Dermis microvascular lymphatic vessel endothelial cell (primary cell): ENCODE measurements around the gene ACVR1. TPM values are rescaled to one million over a fixed set of nuclear protein-coding genes. Genes with fewer than 3 reads are reported as not detected.

Experiments used
- DNase-seq, 2 donors: peaks; one replicate each; pipeline versions ENCODE4 v3.0.0 to v3.0.0-alpha.2; 2010; ENCODE audit warnings: low read depth in 2 of 2
- total RNA-seq: library from RNA; depleted of rRNA; stranded (reverse); fragments of >200 nt; gene quantifications from 2 replicates; pipeline ENCODE4 v1.2.1, GENCODE V29; 2014

Gene ACVR1
- total RNA-seq, 1 donor from 2014 or later: 9.9 TPM

DNA sequence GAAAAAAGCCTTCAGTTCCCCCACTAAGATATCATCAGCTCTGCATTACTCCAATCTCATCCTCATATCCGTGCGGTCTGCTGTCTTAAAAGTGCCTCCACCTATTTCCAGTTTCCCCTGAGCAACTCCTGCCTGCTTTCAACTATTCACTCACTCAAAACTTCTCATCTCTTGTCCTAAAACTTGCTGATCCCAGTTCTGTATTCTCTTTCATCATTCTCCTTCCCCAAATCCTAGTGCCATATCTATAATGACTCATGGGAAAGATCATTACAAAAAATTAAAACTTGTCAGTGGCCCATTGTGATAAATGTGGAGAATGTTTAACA, 20.0 kb downstream of the ACVR1 start:
- DNase-seq: no peak

DNA sequence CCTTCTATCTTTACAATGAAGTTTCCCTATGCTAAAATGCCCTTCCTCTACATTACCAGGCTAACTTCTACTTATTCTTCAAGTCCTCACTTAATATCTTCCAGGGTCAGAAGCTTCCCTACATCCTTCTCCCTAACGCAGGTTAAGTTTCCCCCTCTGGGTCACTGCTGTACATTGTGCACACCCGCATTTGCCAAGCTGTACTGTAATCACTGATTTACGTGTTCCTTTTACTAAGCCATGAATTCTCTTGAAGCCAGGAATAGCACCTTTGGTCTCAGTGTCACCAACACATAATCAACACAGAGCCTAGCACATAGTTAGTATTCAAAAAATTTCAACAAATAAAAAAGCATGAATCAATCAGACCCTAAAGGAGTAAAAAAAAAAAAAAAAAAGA, 22.3 kb downstream of the ACVR1 start:
- no peak for DNase-seq

DNA sequence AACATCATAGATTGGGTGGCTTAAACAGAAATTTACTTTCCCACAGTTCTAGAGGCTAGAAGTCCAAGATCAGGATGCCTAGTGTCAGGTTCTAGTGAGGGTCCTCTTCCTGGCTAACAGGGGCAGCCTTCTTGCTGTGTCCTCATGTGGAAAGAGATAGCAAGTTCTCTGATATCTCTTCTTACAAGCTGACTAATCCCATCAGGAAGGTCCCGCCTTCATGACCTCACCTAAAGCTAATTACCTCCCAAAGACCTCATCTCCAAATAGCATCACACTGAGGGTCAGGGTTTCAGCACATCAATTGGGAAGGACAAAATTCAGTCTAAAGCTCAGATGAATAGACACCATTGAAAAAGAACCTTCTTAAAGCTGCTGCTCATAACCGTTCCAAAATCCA, 22.9 kb downstream of the ACVR1 start:
- DNase-seq: no peak

DNA sequence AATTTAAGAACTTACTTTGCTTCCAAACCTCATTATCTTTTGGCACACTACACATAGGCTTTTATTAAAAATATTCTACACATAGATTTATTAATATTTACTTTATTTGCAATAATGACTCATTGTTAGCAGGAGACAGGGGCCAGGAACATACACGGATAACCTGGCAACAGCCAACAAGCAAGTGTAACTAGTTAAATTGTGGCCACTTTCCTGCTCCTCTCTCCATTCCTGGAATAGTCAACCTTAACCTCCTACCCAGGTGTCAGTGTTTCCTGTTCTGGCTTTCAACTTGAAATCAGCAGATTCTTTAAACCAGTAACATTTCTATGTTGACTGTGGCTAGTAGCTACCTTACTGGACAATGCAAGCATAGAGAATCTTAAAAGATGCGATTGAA, 26.5 kb downstream of the ACVR1 start:
- peak in 1 of 2 donors; percentile 43 for DNase-seq

DNA sequence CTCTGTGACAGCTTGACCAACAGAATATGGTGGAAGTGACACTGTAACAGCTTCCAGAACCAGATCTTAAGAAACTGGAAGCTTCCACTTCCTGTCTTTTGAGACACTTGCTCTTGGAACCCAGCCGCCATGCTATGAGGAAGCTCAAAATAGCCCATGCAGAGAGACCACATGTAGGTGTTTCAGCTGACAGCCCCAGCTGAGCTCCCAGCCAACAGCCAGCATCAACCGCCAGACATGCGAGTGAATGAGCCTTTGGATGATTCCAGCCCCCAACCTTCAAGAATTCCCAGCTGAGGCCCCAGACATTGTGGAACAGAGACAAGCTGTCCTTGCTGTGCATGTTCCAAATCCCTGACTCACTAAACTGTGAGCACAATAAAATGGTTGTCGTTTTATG, 27.9 kb downstream of the ACVR1 start:
- no peak for DNase-seq

DNA sequence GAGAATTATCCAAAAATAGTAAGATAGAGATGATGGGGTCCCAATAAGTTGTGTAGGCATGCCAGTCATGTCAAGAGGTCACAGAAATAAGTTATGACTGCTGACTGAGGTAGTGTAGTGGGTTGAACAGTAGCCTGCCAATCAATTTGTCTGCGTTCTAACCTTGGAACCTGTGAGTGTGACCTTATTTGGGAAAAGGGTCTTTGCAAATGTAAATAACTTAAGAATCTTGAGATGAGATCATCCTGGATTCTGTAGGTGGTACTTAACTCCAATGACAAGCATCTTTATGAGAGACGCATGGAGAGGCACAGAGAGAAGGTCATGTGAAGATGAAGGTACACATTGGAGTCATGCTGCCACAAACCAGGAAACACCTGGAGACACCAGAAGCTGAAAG, 31.0 kb downstream of the ACVR1 start:
- no peak for DNase-seq

DNA sequence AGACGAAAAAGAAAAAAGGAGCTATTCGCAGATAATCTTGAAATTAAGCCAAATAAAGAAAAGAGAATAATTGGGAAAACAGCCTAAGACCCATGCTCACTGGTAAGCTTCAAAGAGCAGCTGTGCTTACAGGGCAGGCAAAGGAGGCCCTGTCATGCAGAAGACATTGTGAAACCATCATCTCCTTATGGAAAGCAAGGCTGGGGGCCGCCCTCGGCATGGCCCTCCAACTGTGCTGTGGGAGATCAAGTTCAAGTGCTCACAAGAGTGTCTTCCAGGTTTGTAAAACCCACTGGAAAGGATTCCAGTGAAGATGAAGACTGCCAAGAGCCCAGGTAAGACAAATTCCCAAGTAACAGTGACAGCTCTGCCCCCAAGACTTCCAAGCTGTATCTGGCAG, 32.2 kb downstream of the ACVR1 start:
- no peak for DNase-seq

DNA sequence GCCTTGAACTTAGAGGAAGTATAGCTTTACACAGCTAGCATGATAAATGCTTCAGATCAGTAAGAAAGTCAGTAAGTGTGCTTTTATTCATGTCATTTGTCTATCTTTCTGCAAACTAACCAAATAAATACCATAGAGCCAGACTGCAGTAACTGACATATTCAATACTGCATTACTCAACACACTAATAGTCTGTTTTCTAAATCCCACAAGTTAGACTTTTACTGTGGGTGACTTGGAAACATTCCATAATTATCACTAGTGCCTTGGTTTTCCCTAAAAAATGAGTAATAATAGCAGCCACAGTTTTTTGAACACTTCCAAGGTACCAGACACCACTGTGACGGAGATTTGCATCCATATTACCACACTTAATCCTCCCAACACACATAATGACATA, 33.0 kb downstream of the ACVR1 start:
- DNase-seq: no peak

DNA sequence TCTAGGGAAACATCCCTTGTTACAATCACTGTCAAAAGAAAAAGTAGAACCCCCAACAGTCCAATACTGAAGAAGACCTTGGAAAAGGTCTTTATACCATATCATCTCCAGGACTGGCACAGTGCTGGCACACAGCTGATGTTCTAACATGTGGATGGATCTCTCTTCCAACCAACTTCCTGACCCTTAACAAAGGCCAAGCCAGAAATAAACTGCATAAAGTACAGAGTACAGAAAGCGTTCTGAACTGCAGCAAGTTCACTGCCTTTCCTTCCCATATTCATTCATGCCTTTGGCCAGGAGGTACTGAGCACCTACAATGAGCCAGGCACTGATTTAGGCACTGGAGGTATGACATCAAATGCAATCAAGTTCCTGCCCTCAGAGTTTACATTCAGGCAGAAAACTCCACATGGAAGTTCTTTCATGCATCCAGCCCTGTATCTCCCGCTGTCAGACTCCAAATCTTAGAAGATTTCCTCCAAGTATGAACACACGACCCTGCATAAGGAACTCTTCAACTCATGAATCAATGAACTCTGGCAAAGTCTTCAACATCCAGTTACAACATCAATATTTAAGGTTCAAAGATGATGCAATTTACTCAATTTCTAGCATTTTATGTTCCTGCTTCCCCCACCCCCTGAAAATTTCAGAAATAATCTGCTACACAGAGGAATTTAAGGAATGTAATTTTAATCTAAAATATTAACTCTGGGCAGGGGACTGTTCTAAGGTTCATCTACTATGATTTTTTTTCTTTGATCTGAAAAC, 33.8 kb downstream of the ACVR1 start:
- no peak for DNase-seq

DNA sequence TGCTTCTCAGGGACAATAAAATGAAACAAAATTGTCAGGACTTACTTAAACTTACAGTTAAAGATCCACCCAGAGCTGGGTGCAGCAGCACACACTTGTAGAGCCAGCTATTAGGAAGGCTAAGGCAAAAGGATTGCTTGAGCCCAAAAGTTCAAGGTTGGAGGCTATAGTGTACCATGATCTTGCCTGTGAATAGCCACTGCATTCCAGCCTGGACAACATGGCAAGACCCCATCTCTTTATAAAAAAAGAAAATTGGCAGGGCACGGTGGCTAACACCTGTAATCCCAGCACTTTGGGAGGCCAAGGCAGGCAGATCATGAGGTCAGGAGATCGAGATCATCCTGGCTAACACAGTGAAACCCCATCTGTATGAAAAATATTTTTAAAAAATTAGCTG, 34.6 kb downstream of the ACVR1 start:
- no peak for DNase-seq

DNA sequence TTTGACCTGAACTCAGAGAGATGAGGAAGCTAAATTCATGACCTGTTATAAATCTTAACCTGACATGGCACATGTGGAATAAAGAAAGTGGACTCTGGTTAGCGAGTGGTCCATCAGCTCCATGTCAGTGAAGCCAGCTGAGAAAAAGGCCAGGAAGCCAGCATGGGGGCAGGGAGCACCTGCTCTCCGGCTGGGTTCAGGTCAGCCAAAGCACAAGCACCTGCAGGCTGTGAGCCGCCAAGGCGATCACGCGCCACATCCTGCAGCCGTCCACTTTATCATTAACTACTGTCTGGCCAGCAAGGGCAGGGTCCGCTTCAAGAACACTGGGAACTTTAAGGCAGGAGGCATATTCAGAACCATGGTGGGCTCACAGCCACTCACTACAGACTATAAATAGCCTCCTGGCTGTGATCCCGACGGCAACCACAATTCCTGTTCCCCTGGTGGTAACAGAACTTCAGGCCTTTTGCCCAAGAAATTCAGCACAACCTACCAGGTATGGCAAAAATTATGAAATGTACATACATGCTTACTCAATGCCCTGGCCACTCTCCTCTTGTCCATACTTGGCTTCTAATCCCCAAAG, 35.5 kb downstream of the ACVR1 start:
- peak in 1 of 2 donors; percentile 50 for DNase-seq

DNA sequence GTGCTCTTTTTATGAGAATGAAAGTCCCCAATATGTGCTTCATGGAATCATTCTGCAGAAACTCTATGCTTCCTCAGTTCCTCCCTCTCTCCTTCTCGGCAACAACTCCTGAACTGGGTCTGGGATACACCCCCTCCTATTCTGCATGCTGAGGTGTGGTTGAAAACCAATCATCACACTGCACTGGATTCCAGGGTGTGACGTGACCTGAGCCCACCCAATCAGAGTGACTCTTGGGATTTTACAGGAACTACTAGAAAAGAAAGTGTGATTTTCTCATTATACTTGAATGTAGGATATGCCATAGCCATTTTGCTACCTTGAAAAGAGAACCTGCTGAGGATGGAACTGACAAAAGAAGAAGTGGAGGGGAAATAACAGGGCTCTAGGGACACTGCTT, 36.3 kb downstream of the ACVR1 start:
- DNase-seq: no peak

DNA sequence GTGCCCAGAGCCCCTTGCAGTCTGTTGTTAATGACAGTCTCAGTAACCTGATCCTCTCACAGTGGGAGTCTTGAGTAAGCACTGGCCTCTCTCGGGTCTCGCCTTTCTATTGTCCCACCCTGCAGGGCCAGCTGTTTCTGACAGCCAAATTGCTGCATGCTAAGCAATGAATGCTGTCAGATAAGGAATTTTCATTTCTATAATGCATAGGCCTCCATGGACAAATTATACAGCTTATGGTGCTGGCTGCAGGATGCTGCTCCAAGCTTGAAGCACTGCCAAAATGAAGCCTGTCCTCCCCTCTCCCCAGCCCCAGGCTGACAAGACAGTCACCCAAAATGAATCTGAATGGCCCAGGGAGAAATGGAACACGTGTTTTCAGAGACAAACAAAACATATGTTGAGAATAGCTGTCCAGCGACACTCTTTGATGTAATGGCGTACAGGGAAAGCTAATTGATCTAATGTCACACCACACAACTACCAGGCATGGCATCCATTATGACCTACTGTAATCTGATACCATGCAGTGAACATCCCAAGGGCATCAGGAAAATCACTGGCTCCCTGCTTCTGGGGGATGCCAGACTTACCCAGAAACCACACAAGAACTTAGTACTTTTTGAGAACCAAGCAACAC, 36.8 kb downstream of the ACVR1 start:
- DNase-seq: peak in 1 of 2 donors; percentile 37

DNA sequence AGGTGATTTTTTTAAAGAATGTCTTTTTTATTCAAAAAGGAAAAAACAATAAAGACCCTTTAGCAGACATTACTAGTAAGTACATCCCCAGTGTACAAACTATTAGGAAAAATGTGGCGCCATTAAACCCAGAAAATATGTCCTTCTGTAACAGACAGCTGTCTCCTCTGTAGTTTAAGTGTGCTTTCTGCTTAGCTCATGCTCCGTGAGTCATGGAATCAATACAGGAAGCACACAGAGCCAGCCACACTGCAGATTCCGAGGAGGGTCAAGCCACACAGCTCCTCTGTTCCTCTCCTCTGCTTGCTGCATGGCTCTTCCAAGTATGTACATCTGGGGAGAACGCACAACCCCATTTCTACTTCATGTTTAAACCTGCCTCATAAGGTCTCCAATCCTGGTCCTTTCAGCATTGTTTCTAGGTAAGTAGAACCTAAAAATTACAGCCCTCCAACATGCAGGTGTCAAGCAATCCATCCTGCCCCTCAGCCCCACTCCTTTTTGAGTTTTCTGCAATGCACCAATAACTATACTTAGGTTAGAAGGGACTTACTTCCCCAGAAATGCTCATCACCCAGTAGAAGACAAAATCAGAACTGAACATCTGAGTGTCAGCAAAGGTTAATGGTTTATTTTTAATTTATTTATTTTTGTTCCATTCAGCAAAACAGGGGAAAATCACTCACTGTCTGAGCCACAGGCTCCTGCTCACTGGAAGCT, 37.5 kb downstream of the ACVR1 start:
- DNase-seq: peak; percentile 58 to 90

DNA sequence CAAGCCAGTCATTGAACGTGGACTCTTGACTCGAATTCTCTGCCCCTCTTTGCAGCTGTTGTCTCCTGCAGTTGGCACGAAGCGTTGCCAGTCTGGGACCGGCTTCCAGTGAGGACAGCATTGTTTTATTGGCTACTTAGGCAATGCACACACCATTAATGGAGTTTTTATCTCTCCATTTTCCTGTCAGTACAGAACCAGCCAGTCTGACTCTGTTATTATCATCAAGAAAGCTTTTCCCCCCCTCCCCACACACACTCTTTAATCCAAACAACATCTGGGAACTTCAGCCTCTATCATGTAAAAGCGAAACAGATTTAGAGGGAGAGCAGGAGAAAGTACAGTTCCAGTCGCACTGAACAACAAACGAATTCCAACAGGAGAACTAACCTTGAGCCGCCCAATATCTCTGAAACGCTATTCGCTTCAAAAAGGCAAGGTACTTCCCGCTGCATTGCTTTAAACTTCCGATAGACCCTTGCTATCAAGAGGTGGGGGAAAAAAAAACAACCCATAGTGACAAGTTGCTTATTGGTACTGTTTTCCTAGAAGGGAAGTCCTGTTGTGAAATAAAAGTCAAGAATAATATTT, 38.2 kb downstream of the ACVR1 start:
- peak; percentile 43 to 71 for DNase-seq

DNA sequence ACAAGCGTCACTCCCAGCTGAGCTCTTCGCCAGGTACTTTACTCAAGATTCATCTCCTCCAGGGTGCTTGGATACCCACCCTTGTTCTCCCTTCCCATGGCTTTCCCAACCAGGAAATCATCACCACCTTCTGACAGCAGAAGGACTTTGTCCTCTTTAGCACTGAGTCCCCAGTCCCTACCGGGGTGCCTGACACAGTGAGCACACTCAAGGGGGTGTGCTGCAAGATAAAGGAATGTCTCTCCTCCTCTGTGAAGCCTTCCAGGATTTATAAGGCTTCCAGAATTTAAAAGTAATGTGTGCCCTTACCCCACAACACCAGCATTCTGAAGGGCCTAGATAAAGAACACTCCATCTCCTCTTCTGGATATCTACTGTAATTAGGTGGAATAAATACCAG, 39.6 kb downstream of the ACVR1 start:
- DNase-seq: no peak

DNA sequence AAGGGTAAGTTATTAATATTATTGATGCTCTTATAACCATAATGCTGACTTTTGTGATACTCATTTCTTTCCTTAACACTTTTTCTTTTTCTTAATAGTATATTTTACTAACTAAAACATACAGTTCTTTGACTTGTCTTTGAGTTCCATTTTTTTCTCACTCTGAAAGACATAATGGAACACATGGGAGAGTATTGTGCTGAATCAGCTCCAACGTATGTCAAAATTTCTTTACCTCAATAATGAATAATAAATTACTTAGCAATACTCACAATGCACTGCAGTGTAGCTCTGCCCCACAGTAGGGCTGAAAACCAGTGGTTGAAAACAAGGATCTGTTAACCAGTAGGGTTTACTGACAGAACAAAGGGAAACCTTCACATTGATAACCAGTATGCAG, 40.7 kb downstream of the ACVR1 start:
- no peak for DNase-seq

DNA sequence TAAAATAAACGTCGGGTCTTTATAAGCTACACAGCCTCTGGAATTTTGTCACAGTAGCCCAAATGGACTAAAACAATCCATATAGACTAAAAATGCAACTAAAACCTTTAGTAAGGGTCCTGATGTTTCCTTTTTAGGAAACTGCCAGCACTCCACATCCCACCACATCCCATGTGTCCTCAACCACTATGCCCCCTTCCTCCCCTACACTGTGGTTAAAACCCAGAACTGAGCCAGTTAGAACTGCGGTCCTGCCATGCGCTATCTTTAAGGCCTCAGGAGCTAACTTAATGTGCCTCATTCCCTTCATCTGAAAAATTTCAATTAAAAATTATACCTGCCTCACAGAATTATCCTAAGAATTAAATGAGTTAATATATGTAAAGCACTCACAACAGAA, 41.1 kb downstream of the ACVR1 start:
- no peak for DNase-seq

DNA sequence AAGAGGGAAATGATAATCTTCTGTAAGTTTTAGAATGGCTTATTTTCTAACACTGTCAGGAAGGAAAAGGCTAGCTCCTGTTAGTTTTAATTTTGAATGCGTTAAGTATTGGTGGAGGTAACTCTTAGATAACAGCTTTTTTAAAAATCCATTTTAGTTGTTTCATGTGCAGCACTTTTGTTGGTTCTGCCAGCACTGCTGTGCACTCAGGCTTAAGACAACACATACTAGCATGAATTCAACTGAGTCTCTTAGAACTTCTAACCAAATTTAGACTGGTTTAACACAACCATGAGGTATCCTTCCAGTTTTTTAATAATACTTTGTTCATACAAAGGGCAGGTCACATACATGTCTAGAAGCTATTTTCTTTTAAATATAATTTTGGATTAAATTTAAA, 42.4 kb downstream of the ACVR1 start:
- no peak for DNase-seq

DNA sequence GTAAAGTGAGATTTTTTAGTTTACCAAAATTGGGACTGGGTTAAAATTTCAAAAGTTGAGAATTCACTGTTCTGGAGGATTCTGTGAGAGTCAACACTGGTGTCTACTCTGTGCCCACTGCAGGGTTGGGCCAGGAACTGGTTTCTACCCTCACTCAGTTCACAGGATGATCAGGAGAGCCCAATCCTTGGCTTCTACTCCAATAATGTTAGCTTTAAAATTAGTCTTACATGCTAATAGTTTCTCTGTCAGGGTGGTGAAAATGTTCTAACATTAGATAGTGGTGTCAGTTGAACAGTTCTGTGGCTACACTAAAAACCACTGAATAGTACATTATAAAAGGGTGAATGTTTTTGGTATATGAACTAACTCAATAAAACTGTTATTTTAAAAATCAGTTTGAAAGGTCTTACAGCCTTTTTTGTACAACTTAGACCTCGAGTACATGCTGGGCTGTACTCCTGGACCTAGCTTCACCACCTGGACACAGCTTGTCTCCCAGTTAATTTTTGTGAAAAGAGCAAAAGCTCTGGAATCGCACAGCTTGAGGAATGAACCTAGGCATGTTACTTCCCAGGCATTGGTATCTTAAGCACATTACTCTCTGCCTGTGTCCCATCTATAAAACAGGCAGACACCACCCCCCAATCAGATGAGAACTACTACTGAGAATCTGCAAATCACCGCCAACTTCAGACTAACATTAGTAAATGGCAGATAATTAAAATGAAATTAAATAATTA, 44.4 kb downstream of the ACVR1 start:
- no peak for DNase-seq
